KG1 (cell line): Measurements from ENCODE around the gene EPN1.
"Not testable (repeated sequence)": the region's sequence is repeated elsewhere in the genome, so short reads cannot be mapped to it uniquely, and the experiment has no call there.

Source experiments
- DNase-seq: peaks from one replicate; lab custom pipeline; 2025; lab: John Stamatoyannopoulos, UW

The EPN1 gene

GRCh38 chr19:55693336-55693974 is 18.4 kb downstream of the EPN1 start:
- no peak for DNase-seq

DNA sequence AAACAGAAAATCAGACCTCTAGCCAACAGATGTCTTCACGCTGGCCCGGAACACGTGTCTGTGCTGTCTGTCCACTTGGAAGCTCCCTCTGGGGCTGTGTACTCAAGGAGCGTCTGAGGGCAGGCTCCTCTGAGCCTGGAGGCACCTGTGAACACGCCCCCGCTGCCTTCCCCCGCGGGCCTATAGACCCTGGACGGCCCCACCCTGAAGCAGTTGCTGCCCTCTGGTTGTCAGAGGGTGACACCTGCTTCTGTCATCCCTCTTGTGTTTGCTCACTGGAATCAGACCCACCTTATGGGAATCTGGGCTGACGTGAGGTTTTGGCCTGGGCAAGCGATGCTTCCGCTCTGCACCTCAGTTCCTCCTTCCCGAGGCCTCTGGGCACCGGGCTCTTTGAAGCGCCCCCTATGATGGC is 19.2 kb downstream of the EPN1 start:
- no peak for DNase-seq

DNA sequence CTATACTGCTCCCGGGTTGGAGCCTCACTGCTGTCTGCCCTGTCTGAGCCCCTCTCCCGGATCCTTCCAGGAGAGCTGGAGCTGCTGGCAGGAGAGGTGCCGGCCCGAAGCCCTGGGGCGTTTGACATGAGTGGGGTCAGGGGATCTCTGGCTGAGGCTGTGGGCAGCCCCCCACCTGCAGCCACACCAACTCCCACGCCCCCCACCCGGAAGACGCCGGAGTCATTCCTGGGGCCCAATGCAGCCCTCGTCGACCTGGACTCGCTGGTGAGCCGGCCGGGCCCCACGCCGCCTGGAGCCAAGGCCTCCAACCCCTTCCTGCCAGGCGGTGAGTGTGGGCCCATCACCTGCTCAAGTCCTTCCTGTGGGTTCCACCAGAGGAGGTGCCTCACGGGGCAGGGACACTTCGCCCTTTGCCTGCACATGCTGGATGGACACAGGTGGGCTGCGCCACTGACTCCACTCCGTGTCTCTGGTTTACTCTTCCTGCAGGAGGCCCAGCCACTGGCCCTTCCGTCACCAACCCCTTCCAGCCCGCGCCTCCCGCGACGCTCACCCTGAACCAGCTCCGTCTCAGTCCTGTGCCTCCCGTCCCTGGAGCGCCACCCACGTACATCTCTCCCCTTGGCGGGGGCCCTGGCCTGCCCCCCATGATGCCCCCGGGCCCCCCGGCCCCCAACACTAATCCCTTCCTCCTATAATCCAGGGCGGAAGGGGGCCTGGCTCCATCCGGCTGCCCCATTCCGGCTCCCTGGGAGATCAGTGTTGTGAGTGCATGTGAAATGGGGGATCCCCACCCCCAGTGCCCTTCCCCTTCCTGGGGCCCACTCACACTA is 19.8 kb downstream of the EPN1 start:
- DNase-seq, result no peak

DNA sequence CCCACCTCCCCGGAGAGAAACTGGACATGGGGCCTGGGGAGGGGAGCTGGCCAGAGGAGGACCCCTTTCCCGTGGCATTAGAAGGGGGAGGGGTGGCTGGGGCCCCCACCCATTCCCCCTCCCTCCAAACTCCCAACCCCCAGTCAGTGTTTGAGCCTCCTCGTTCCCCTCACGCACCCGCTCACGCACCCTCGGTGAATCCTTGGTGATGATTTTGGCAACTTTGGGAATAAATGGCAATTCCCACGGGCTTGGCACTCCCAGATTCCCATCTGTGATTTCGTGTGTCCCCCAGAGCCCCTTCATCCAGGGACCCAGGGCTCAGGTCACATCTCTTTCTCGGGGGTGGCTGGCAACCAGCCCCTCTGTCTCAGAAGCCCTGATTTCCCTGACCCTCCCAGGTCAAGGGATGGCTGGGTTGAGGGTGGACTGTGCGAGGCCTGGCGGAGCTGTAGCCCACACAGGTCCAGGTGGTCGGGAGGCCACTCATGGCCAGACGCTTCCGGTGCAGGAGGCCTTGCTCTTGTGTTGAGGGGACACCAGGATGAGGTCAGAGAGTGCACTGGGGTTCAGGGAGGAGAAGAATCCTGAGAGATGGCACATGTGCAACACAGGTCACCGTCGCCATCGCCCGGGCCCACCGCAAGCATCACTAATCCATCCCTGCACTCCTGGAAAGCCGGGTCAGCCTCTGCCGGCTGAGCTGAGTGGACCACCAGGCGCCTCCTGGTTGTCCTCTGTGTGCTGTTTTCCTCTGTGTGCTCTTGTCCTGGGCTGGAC is 20.7 kb downstream of the EPN1 start:
- DNase-seq, result no peak

- no peak for DNase-seq
Measured at GRCh38 chr19:55696301-55697068, 21.5 kb downstream of the EPN1 start.

DNA sequence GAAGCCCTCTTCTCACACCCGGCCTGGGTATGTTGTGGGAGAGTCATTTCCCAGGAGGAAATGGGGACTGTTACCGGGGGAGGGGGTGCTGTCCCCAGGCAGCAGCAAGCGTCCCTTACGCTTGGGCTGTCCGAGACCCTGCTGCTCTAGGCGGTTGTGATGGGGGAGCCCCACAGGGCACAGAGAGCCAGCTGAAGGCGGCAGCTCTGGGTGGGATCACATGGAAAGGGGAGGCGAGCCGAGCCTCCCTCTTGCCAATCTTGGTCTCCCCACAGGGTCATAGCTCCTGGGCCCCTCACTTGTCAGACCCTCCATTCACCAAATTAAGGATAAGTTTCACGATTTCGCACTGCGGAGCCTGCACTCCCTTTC is 22.0 kb downstream of the EPN1 start:
- no peak for DNase-seq

- no peak for DNase-seq
Measured at GRCh38 chr19:55697698-55698097, 22.7 kb downstream of the EPN1 start.

GRCh38 chr19:55698256-55698655 is 23.2 kb downstream of the EPN1 start:
- no peak for DNase-seq

DNA sequence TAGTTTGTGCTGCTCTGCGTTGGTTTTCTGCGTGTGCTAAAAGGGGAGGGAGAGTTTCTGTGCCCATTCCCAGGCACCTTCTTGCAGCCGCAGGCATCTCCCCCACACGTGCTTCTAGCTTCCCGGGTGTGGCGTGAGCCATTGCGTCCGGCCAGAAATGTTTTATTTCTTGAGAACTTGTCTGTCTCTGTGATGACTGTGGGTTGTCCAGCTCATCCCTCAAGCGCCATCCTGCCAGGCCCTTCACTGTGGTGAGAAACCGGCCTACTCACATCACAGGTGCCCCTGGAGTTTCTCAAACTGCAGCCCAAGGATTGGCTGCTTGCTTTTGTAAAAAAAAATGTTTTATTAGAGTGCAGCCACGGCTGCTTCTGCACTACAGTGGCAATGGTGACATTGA is 24.2 kb downstream of the EPN1 start:
- no peak for DNase-seq

- DNase-seq, result no peak
Measured at GRCh38 chr19:55700813-55701212, 25.8 kb downstream of the EPN1 start.

DNA sequence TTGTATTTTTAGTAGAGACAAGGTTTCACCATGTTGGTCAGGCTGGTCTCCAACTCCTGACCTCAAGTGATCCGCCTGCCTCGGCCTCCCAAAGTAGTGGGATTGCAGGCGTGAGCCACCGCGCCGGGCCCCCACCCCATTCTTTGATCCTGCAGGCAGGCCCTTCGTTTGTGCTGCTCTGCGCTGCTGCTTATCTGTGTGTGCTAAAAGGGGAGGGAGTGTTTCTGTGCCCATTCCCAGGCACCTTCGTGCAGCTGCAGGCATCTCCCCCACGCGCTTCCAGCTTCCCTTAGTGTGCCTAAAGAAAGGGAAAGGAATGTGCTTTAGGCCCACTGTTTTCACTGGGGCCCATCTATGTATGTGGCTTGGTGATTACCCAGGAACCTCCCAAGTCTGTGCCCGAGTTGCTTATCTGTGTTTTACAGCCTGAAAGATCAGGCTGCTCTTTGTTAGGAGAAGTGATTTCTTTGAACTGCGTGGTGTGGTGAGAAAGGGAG is 27.2 kb downstream of the EPN1 start:
- DNase-seq, result no peak

- DNase-seq, result no peak
Measured at GRCh38 chr19:55703790-55704215, 28.8 kb downstream of the EPN1 start.

GRCh38 chr19:55704494-55705245 is 29.6 kb downstream of the EPN1 start:
- DNase-seq, result no peak

DNA sequence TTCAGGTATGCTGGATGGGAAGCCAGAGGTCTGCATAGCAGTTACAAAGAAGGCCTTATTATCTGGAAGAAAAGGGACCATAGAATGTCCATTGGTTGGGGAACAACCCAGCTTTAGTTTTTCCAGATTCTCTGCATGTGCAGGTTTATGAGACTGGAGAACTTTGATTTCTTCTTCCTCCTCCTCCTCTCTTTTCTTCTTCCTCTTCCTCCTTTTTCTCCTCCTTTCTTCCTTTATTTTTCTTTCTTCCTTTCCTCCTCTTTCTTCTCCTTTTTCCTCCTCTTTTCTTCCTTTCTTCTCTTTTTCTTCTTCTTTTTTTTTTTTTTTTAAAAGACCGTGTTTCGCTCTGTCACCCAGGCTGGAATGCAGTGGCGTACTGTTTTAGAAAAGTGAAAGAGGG is 30.9 kb downstream of the EPN1 start:
- no peak for DNase-seq

DNA sequence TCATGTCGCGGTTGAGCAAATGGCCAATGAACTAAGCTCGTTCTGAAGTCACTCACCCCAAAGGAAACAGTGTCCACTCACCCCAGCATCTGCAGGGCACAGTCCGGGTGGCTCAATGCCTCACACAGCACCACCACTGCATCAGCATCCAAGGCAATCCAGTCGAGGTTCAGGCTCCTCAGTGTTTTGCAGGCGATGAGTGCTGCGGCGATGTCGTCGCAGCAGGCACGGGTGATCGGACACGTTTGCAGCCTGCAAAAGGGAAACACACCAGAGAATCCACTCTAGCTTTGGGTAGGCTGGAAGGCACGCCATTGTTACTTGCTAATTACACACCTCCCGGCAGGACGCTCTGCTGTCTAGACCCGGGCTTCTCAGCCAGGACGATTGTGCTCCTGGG is 36.7 kb downstream of the EPN1 start:
- DNase-seq, result no peak

DNA sequence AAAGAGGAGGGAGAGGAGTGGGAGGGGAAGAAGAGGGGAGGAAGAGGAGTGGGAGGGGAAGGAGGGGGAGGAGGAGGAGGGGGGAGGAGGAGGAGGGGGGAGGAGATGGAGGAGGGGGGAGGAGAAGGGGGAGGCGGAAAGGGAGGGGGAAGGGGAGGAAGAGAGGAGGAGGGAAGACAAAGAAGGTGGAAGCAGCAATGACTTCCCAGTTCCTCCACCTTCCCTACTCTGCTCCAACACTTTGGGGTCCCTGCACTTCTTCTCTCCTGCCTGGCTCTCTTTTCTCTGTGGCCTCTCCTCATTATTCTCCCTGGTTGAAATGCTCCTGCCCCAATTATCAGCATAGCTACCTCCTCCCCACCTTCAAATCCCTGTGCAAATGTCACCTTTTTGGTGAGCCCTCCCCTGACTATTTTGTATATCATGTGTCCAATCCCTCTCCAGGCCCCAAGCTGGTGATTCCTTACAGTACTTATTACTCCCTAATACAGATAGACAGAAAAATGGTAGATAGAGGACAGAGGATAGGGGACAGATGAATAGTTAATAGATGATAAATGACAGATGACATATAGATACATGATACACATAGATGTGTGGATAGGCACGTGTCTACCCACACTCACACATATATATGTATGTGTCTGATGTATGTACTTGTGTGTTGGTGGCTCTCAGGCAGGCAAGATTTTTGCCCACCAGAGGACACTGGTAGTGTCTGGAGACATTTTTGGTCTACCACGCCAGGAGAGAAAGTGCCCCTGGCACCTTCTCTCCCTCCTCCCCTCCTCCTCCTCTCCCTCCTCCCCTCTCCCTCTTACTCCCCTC is 38.0 kb downstream of the EPN1 start:
- no peak for DNase-seq

DNA sequence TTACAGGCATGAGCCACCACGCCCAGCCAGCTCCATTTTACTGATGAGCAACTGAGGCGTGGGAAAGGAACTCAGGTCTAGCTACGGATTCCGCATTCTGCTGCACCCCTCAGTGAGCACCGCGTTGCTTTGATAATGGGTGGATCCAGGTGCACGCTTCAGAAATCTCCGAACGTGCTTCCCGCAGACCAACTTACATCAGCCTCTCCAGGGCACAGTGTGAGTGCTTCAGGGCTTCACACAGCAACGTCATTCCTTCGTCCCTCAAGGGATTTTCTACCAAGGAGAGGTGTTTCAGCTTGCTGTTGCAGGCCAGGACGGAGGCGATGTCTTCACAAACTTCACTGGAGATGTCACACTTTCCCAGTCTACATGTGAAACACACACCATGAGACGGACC is 41.5 kb downstream of the EPN1 start:
- DNase-seq, result no peak

GRCh38 chr19:55717251-55717650 is 42.2 kb downstream of the EPN1 start:
- DNase-seq, result no peak

DNA sequence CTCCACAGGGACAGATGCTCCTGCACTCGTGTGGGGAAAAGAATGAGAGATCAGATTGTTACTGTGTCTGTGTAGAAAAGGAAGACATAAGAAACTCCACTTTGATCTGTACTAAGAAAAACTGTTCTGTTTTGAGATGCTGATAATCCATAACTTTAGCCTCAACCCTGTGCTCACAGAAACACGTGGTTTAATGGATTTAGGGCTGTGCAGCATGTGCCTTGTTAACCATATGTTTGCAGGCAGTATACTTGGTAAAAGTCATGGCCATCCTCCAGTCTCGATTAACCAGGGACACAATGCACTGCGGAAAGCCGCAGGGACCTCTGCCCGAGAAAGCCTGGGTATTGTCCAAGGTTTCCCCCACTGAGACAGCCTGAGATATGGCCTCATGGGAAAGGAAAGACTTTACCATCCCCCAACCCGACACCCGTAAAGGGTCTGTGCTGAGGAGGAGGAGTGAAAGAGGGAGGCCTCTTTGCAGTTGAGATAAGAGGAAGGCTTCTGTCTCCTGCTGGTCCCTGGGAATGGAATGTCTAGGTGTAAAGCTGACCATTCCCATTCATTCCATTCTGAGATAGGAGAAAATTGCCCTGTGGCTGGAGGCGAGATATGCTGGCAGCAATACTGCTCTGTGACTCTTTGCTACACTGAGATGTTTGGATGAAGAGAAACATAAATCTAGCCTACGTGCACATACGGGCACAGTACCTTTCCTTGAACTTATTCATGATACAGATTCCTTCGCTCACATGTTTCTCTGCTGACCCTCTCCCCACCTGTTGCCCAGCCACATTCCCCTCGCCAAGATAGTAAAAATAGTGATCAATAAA is 43.1 kb downstream of the EPN1 start:
- DNase-seq, result not testable (repeated sequence)
